Measurements from ENCODE around the gene COL9A2.

Gene COL9A2

DNA sequence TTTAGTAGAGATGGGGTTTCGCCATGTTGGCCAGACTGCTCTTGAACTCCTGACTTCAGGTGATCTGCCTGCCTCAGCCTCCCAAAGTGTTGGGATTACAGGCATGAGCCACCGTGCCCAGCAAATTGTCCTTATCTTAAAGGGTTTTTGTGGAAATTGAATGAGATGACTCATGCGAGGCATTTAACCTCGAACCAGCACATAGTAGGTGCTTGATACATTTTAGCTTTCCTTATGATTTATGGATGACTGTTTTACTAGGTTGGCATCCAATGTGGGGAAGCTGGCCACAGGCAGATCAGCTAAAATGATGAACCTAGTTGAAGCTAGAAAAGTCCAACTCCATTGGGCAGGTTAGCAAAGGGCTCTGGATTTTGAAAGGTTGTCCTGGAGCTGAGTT, 1.4 kb upstream of the COL9A2 start:
- no peak for DNase-seq (ENCODE audit: low spot score)

DNA sequence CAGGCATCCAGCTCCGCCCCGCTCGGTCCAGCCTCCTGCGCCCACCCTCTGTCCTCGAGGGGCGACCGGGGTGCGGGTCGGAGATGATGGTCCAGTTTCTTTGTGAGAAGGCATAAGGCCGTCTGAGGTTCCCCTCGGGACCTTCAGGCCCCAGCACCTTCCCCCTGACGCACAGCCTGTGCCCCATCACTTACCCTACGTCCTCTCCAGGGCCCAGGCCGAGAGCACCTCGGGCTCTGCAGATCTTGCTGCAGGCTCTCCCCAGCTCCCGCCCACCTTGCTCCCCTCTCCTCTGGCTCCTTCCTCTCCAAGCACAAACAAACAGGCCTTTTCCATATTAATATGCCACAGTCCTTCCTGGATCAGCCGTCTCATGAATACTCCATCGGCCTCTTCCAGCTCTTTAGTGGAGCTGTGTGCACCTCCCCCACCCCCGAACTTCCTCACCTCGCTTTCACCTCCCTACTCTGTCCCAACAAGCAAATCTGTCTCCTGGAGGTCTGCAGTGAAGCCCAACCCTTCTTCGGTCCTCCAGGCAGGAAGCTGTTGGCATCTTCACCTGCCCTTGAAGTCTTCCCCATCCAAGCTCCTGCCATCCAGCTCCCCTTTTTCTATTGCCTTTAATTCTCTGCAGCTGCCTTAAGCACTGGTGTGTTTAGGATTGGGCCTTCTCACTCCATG, 448 bp upstream of the COL9A2 start:
- DNase-seq (ENCODE audit: low spot score), result no peak

DNA sequence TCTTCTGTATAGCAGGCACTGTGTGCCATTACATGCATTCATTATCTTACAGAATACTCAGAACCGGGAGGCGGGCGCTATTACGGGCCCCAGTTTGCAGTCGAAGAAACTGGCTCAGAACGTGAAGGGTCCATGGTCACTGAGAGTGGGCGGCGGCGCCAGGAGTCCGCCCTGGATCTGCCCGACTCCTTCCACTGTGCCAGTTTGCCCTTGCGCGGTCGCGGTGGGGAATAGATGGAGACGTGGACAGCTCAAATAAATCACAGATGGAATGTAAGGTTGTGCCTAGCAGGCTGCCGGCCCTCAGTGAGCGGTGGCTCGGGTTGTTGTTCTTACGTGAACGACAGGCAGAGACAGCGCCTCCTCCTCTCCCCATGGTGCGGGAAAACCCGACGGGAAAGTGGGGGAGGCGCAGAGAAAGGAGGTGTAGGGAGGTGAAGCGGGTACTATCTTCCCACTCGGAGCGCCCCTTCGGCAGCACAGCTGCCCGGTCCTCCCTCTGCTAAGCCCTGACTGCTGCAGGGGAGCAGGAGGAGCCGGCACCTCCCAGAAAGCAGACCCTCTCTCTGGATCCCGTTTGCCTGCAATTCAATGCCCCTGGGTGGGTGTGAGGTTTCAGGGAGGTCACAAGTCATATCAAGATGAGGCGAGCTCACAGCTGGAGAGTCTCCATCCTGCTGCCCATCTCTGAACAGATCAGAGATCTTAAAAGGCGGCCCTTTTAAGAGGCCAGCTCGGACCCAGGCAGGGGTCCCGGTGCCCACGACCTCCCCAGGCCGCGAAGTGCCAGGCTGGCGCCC, 1.1 kb downstream of the COL9A2 start:
- no peak for DNase-seq (ENCODE audit: low spot score)

DNA sequence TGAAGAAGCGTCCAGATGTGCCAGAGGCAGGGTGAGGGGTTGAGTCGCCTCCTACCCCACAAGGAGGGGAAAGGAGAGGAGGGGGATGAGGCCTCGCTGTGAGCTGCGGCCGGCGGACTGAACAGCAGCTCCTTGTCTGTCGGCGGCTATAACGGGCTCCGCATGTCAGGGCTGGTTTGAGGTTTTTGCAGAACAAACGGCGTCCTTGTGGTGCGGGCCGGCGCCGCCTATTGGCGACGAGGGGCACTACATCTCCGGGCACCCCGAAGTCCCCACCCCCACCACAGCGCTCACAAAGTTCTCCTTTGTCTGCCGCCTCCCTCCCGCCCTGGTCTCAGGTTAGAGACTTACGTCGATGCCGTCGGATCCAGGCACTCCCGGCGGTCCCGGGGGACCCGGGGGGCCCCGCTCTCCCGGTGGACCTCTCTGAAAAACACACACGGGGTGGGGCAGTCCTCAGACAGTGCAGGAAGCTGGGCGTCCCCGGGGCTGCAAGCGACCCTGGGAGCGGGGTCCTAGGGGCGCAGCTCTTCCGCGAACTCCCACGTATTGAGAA, 1.8 kb downstream of the COL9A2 start:
- DNase-seq (ENCODE audit: low spot score), result peak; percentile 77

DNA sequence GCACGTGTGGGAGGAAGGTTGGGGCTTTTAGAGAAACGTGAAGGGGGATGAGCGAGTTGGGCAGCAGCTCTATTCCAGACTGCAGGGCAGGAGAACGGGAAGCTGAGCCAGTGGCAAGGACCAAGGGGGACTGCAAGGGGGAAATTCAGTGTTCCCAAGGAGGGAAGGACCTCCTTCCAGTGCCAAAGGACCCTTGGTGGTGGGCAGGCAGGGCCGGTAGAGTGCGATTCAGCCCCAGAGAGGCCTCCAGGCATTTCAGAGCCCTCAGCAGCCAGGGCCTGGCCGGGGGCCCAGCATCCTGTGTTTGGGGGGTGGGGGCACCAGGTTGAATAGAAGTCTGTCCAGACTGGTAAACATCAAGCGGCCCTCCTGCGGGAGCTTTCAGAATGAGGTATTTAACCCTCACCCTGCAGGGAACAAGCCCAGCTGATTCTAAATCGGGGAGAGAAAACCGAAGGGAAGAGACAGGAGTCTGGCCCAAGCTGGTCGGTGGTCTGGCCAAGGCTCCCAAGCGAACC, 2.3 kb downstream of the COL9A2 start:
- no peak for DNase-seq (ENCODE audit: low spot score)

DNA sequence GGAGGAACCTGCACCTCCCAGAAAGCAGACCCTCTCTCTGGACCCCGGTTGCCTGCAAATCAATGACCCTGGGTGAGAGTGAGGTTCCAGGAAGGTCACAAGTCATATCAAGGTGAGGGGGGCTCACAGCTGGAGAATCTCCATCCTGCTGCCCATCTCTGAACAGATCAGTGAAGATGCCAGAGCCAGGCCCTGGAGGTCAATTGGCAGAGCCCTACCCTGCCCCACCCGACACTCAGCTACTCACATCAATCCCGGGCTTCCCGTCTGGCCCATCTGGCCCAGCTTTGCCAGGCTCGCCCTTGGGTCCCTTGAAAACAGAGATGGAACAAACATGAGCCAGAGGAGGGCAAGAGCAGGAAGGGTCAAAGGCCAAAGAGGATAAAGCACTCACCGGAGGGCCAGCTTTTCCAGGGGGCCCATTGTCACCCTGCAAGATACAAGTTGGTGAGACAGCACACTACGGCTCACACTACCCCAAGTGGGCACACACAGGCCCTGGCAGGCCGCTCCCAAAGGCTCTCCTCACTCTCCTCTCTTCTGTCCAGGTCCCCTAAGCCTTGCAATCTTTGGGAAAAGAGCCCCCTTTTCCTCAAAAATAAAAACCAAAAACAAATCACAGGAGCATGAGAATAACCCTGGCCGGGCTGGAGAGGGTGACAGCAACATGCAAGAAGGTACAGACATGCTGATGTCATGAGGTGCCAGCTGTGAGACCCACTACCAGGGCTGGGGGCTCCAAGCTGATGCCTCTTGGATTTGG, 2.9 kb downstream of the COL9A2 start:
- no peak for DNase-seq (ENCODE audit: low spot score)

DNA sequence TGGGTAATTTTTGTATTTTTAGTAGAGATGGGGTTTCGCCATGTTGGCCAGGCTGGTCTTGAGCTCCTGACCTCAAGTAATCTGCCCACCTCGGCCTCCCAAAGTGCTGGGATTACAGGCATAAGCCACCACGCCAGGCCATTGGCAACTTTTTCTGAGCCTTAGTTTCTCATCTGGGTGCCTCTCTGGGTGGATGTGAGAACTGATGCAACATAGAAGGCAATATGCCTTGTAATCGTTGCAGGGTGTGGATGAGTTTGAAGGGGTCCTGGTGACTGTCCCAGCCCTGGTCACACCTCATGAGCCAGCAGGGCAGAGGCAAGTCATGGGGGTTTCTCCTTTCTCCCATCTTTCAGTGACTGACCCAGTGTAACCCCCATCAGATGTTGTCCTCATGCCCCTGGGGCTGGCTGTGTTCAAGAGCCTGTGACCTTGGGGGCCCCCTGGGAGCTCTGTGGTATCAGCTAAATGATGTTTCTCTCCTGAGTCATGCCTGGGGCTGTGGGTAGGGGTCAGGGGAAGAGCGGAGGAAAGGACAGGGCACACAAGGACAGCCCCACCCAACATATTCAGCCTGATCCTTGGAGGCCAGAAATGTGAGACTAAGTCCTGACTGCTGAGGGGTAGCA, 3.6 kb downstream of the COL9A2 start:
- DNase-seq (ENCODE audit: low spot score), result no peak

DNA sequence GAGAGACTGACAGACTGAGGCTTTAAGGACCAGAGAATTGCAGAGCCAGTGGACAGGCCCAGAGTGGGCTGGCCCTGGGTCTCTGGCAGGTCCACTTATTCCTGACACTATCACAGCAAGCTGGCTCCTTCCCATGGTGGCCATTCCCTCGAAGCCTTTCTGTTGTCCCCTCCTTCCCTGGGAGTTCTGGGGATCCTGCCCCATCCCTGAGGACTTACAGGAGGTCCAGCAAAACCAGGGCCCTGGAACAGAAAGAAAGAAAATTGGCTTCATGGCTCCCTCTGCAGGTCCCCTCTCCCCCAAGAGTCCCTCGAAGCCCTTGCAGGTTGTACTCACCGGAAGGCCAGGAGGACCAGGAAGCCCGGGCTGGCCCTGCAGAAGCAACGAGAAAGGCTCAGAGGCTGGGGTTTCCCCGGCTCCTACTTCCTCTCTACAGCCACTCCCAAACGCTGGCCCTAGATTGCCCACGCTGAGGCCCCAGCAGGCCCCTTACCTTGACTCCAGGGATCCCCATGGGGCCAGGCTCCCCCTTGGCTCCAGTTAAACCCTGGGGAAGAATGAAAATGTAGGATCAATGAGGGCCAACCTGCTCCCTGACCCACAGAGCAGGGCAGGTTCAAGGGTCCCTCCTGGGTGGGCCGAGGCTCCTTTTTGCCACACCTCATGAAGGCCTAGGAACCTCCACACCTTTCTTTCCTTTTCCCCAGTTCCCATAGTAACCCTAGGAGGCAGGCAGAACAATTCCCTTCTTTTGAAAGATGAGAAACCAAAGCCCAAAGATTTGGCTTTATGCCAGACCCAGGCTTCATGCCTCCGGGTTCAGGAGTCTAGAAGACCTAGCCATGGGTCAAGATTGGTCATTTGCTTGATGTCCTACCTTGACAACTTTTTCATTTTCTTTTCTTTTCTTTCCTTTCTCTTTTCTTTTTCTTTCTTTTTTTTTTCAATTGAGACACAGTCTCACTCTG, 4.6 kb downstream of the COL9A2 start:
- no peak for DNase-seq (ENCODE audit: low spot score)

DNA sequence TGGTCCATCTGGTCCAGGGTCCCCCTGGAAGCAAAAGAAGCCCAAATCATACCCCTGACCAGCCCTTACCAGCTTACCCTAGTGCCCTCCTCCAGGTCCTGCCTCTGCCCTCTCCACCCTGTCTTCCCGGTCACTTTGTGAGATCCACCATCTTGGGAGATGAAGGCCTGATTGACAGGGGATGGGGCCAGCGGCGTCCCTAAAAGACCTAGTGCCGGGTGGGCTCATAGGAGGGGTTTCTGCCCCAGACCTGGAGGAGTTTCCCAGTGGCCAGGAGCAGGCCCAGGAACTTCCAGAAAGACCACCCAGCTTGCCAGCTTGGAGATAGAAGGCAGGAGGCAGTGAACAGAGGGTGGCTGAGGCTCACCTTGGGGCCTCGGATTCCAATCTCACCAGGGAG, 5.4 kb downstream of the COL9A2 start:
- no peak for DNase-seq (ENCODE audit: low spot score)

DNA sequence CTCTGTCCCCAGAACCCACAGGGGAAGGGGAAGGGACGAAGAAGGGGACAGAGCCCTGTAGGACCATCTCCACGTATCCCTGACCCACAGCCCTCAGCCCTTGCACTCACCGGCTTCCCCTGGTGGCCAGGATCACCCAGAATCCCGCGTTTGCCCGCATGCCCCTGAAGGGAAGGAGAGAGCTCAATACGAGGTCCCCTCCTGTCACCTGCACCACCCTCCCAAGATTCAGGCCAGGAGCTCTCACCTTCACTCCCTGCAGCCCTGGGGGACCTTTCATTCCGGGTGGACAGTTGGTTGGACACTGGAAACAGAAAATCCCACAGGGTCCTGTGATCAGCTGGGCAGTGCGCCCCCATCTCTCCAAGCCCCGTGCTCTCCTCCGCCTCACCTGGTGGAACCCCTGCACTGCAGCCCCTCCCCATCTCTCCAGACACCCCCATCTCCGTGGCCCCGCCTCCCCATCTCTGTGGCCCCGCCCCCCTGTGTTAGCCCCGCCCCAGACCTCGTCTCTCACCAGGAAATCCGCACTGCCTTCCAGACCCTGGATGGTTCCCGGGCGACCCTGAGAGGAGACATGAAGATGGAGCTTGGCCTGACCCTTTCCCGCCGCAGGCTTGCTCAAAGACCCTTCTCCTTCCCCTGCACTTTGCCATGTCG, 6.0 kb downstream of the COL9A2 start:
- no peak for DNase-seq (ENCODE audit: low spot score)

DNA sequence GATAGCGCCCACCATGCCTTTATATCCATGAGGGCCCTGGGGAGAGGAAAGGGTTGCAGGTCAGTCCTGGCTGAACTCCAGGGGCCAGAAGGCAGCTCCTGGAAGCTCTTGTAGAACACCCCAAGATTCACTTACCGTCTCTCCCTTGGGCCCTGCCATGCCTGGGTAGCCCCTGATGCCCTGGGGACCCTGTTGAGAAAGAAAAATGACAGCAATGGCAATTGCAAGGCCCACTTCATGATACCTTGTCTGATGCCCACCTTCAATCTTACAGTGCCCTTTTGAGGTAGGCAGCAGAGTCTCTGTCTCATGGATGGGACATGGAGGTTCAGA, 7.0 kb downstream of the COL9A2 start:
- DNase-seq (ENCODE audit: low spot score), result no peak

DNA sequence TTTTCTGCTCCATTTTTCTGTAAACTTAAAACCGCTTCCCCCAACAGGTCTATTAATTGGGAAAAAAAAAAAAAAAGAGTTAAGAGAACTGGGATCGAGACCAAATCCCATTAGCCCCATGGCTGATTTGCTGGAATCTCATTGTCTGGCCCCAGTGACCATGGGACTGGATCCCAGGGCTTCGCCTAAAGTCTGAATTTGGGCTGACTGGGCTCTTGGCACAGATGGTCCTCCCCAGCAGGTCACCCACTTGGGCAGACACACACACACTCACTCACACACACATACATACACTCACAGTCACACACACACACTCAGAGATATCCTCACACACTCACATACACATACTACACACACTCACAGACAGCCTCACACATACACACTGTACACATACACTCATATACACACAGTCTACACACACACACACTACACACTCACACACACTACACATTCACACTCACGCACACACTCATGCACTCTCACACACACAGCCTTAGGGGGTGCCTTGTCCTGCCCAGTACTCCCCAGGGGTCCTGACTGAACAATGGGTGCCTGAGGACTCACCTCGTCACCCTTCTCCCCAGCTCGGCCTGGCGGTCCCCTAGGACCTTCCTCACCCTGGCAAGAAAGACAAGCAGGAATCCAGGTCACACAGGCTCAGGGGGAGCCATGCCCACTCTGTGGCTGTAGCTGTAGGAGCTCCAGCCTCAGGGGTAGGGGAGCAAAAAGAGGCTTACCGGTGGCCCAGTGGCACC, 7.5 kb downstream of the COL9A2 start:
- DNase-seq (ENCODE audit: low spot score), result no peak

DNA sequence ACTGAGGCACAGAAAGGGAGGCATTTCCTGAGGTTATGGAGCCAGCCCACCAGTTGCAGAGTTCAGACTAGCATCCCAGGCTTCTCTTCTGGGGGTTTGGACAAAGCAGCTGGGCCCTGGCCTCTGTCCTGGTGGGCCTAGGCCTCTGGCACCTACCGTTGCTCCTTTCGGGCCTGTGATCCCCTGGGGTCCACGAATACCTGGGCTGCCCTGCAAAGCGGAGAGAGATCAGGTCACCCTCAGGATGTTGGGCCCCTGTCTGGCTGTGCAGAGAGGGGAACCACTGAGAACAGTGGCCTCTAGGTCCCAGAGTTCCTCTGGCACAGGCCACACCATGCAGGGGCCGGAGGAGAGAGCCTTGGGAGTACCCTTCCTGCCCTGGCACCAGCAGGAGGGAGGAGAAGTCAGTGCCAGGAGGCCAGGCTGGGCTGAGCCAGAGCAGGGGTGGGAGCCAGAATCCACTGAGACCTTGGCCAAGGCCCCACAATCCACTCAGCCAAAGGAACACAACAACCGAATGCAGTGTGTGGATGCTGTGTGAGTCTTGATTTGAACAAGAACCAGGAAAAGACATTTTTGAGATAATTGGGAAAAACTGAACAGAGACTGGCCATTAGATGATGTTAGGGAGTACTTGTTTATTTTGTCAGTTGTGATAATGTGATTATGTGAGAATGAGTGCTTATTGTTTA, 8.9 kb downstream of the COL9A2 start:
- DNase-seq (ENCODE audit: low spot score), result no peak

DNA sequence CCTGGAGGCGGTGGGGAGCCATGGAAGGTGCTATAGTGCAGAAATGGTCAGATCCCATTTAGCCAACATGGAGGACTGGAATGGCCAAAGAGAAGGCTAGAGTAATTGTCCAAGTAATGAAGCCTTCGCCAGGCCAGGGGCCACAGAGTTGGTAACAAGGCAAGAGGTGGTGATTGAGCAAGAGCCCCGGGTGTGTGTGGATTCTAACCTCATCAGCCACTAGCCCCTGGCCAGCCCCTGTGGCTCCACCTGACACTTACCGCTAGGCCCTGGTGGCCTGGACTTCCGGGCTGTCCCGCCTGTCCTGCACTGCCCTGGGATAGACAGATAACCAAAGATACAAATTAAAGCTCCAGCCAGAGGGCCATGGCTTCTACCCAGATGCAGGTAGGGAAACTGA, 9.9 kb downstream of the COL9A2 start:
- DNase-seq (ENCODE audit: low spot score), result no peak

DNA sequence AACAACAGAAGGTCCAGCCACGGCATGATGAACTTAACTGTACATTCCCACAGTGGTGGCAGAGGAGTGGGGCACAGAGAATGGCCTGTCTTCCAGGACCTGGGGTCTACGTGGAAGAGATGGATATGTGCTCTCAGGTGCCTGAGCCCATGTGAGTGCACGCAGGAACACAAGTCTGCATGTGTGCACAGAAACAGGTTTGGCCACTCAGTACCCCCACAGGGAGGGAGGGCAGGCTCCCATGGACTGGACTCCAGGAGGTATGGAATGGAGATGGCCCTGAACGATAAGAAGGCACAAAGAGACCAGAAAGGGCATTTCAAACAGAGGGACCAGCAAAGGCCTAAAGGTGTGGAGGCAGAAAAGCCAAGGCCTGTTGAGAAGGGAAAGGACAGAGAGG, 10.8 kb downstream of the COL9A2 start:
- no peak for DNase-seq (ENCODE audit: low spot score)

DNA sequence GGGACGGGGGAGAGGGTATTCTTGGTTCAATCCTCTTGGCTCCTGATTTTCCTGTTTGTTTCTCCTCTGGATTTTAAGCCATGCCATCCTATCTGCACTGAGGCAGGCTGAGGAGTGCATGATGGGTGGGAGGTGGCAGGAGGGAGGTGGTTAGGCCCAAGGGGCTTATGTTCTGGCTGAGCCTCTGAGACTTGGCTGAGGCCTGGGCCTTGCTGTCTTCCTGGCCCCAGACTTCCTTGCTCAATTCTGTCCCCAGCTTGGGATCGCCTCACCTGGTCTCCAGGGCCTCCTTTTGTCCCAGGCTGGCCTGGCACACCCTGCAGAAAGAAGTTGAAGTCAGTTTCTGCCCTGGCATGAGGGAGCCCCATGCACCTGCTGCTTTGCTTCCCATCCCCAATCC, 11.2 kb downstream of the COL9A2 start:
- DNase-seq (ENCODE audit: low spot score), result no peak

DNA sequence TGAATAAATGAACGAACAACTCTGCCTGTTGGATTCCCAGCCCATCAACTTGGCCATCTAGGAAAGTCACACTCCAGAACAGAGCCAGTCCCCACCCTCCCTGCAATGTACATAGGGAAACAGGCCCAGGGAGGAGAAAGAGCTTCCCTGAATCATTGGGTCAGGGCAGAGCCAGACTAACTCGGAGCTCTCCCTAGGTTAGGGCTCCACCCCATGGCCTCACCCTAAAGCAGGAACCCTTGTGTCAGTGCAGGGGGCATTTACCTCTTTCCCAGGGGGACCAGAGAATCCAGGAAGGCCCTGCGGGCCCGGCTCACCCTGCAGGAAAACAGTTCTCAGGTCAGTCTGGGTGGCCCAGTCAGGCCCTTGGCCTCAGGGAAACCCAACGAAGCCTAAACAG, 11.6 kb downstream of the COL9A2 start:
- DNase-seq (ENCODE audit: low spot score), result no peak

DNA sequence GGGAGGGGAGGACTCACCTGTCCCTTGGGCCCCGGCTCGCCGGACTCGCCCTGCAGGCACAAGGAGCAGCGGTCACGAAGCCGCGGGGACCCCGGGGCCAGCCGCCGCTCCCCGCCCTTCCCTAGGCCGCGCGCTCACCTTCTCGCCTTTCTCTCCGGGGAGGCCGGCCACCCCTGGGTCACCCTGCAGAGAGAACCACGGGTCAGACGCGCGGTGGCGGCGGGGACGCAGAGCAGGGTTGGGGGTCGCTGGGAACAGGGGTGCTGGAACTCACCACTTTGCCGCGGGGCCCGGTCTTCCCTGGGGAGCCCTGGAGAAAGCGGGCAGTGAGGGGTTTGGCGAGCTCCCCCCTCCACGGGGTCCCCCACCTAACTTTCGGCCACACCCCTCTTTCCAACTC, 13.3 kb downstream of the COL9A2 start:
- DNase-seq (ENCODE audit: low spot score), result no peak

Data from hematopoietic multipotent progenitor cell treated with erythropoietin and hydrocortisone succinate and interleukin-3 and kit ligand, for 15 days (in vitro differentiated cells).